OCI-LY7 (cell line): ENCODE data around the gene DUOXA1. TPM values are rescaled to one million over a fixed set of nuclear protein-coding genes. Genes with fewer than 3 reads are reported as not detected.
"Not testable (repeated sequence)": the region's sequence is repeated elsewhere in the genome, so short reads cannot be mapped to it uniquely, and the experiment has no call there.

Source experiments
- BruUV-seq: library from RNA; stranded (reverse); fragments of 400-500 nt; replicated peaks from 2 replicates; lab custom pipeline; 2021; lab: Mats Ljungman, UMichigan
- CTCF ChIA-PET: fragments of 300-600 bp; sonication (Branson Sonifier 250); formaldehyde crosslinking; loops from one replicate; lab custom pipeline; 2022; ENCODE audit warnings: antibody characterized with exemption; ENCODE audit not compliant: unreplicated experiment; lab: Charles Lee
- POLR2A ChIA-PET: fragments of 300-600 bp; sonication (Branson Sonifier 250); formaldehyde crosslinking; loops from one replicate; lab custom pipeline; 2022; ENCODE audit warnings: antibody characterized with exemption; lab: Charles Lee
- DNase-seq: peaks from one replicate; pipeline ENCODE4 v3.0.0-alpha.2; 2015; ENCODE audit warnings: low spot score
- H2AFZ ChIP-seq: fragments of 200-600 bp; sonication (generic), shearing (Covaris generic); 2 replicates; pipeline ENCODE4 v1.6.1; 2014; ENCODE audit warnings: mild to moderate bottlenecking, antibody characterized with exemption, low read length, moderate library complexity
- H3K27ac ChIP-seq: fragments of 200-600 bp; sonication (generic); 2 replicates; pipeline ENCODE4 v1.5.1; 2014; ENCODE audit warnings: mixed run types, low read depth, mild to moderate bottlenecking, moderate library complexity, low read length, inconsistent platforms; ENCODE audit not compliant: poor library complexity, severe bottlenecking
- H3K36me3 ChIP-seq: fragments of 200-600 bp; sonication (generic); 2 replicates; pipeline ENCODE4 v1.6.1; 2014; ENCODE audit warnings: mild to moderate bottlenecking, antibody characterized with exemption, low read length, moderate library complexity, mixed read lengths; ENCODE audit not compliant: insufficient read depth
- H3K4me1 ChIP-seq: fragments of 200-600 bp; sonication (generic); 2 replicates; pipeline ENCODE4 v1.5.1; 2014; ENCODE audit warnings: mild to moderate bottlenecking, low read length; ENCODE audit not compliant: insufficient read depth, poor library complexity, severe bottlenecking
- H3K4me2 ChIP-seq: fragments of 200-600 bp; sonication (generic); 2 replicates; pipeline ENCODE4 v1.6.1; 2014; ENCODE audit warnings: mild to moderate bottlenecking, low read length
- H3K4me3 ChIP-seq: fragments of 200-600 bp; sonication (generic); 2 replicates; pipeline ENCODE4 v1.5.1; 2014; ENCODE audit warnings: mild to moderate bottlenecking, low read depth, low read length; ENCODE audit not compliant: poor library complexity, severe bottlenecking
- H3K79me2 ChIP-seq: fragments of 200-600 bp; sonication (generic); 2 replicates; pipeline ENCODE4 v1.6.1; 2016; ENCODE audit warnings: low read depth, mild to moderate bottlenecking, low read length, moderate library complexity, mixed read lengths; ENCODE audit not compliant: insufficient read depth
- H3K9me2 ChIP-seq: fragments of 200-600 bp; sonication (generic); 2 replicates; pipeline ENCODE4 v1.6.1; 2016; ENCODE audit warnings: mild to moderate bottlenecking, low read length, mixed read lengths; ENCODE audit not compliant: insufficient read depth
- H3K9me3 ChIP-seq: fragments of 200-600 bp; sonication (generic); 2 replicates; pipeline ENCODE4 v1.6.1; 2014; ENCODE audit warnings: mild to moderate bottlenecking, mixed run types, low read length, mixed read lengths
- H4K20me1 ChIP-seq: fragments of 200-600 bp; sonication (generic); 2 replicates; pipeline ENCODE4 v1.6.1; 2014; ENCODE audit warnings: mild to moderate bottlenecking, antibody characterized with exemption, low read length, moderate library complexity, mixed read lengths; ENCODE audit not compliant: insufficient read depth
- intact Hi-C: fragments of 100-400 bp; cut with micrococcal nuclease; formaldehyde crosslinking; loops from one replicate; pipeline ENCODE4 v1.10.0; 2022; ENCODE audit not compliant: unreplicated experiment
- total RNA-seq, 2 experiments: library from RNA; depleted of rRNA in 1 of 2; stranded (reverse); fragments of >200 nt in 1 of 2; shearing (Covaris generic) in 1 of 2; gene quantifications; 2 replicates each; pipeline ENCODE4 v1.2.3, GENCODE V29; 2014 to 2022

Gene DUOXA1
- total RNA-seq, 2 experiments from 2014 or later, result not detected

- H3K4me1 ChIP-seq, H3K9me3 ChIP-seq, CTCF ChIA-PET, H3K4me2 ChIP-seq, intact Hi-C loops, H3K9me2 ChIP-seq, H3K36me3 ChIP-seq, H4K20me1 ChIP-seq, H3K4me3 ChIP-seq, POLR2A ChIA-PET, BruUV-seq, DNase-seq, H3K27ac ChIP-seq, H3K79me2 ChIP-seq, H2AFZ ChIP-seq: not testable (repeated sequence)
Observed at GRCh38 chr15:45075440-45076320, 54.0 kb downstream of the DUOXA1 start.

- CTCF ChIA-PET, H4K20me1 ChIP-seq, BruUV-seq, H3K9me2 ChIP-seq, H3K9me3 ChIP-seq, H3K27ac ChIP-seq, H3K4me2 ChIP-seq, H3K36me3 ChIP-seq, H3K4me1 ChIP-seq, POLR2A ChIA-PET, H3K79me2 ChIP-seq, DNase-seq, H2AFZ ChIP-seq, H3K4me3 ChIP-seq, intact Hi-C loops: not testable (repeated sequence)
Observed at GRCh38 chr15:45073602-45074001, 56.1 kb downstream of the DUOXA1 start.

- H3K9me2 ChIP-seq, DNase-seq, POLR2A ChIA-PET, intact Hi-C loops, H3K27ac ChIP-seq, H3K4me3 ChIP-seq, CTCF ChIA-PET, BruUV-seq, H4K20me1 ChIP-seq, H3K79me2 ChIP-seq, H3K9me3 ChIP-seq, H3K4me1 ChIP-seq, H2AFZ ChIP-seq, H3K4me2 ChIP-seq, H3K36me3 ChIP-seq: not testable (repeated sequence)
Observed at GRCh38 chr15:45069942-45070360, 59.7 kb downstream of the DUOXA1 start.

Other genes with a start within 250 kb of the DUOXA1 start
- gene TERB2, start 173.2 kb downstream of the DUOXA1 start, total RNA-seq (2014; rRNA removed; shearing (Covaris generic)), result not detected in 2 replicates
- not detected in 2 replicates for gene TERB2, start 173.2 kb downstream of the DUOXA1 start, total RNA-seq (2022)
- gene SORD, start 106.7 kb downstream of the DUOXA1 start, total RNA-seq (2014; rRNA removed; shearing (Covaris generic)), result 10.4 and 11.4 TPM in 2 replicates
- gene SORD, start 106.7 kb downstream of the DUOXA1 start, total RNA-seq (2022), result 17.8 and 18.5 TPM in 2 replicates
- gene DUOX2, start 15.7 kb downstream of the DUOXA1 start, total RNA-seq (2014; rRNA removed; shearing (Covaris generic)), result 0.03 and 0.05 TPM in 2 replicates
- gene DUOX2, start 15.7 kb downstream of the DUOXA1 start, total RNA-seq (2022), result 0.06 TPM in 1 of 2 replicates, not detected in the other
- not detected in 2 replicates for gene DUOXA2, start 15.6 kb downstream of the DUOXA1 start, total RNA-seq (2014; rRNA removed; shearing (Covaris generic))
- not detected in 2 replicates for gene DUOXA2, start 15.6 kb downstream of the DUOXA1 start, total RNA-seq (2022)
- gene DUOX1, start 115 bp upstream of the DUOXA1 start, total RNA-seq (2014; rRNA removed; shearing (Covaris generic)), result not detected in 2 replicates
- not detected in 2 replicates for gene DUOX1, start 115 bp upstream of the DUOXA1 start, total RNA-seq (2022)
- gene SHF, start 58.1 kb upstream of the DUOXA1 start, total RNA-seq (2014; rRNA removed; shearing (Covaris generic)), result 2.3 and 5.7 TPM in 2 replicates
- 2.5 and 3.2 TPM in 2 replicates for gene SHF, start 58.1 kb upstream of the DUOXA1 start, total RNA-seq (2022)
- not detected in 2 replicates for gene SLC28A2, start 122.4 kb upstream of the DUOXA1 start, total RNA-seq (2014; rRNA removed; shearing (Covaris generic))
- gene SLC28A2, start 122.4 kb upstream of the DUOXA1 start, total RNA-seq (2022), result not detected in 2 replicates
- gene GATM, start 248.7 kb upstream of the DUOXA1 start, total RNA-seq (2014; rRNA removed; shearing (Covaris generic)), result 0.54 and 1.3 TPM in 2 replicates
- gene GATM, start 248.7 kb upstream of the DUOXA1 start, total RNA-seq (2022), result 2.7 and 3.4 TPM in 2 replicates